ENCODE results near the gene CYP2A13. TPM values are rescaled to one million over a fixed set of nuclear protein-coding genes. Genes with fewer than 3 reads are reported as not detected.
"Not testable (repeated sequence)": the region's sequence is repeated elsewhere in the genome, so short reads cannot be mapped to it uniquely, and the experiment has no call there.

Gene CYP2A13
- polyA plus RNA-seq, 3 donors, result not detected

DNA sequence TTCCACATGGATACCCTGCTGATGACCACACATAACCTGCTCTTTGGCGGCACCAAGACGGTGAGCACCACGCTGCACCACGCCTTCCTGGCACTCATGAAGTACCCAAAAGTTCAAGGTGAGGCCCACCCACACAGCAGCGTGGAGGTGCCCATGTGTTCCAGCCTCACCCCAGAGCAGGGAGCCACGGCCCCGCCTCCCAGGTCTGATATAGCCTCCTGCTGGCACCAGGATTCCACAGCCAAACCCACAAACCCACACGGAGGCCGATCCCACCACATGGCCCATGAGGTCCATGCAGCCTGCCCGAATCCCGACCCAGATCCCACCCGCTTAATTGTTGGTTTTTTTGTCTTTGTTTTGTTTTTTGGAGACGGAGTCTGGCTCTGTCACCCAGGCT, 34.6 kb downstream of the CYP2A13 start:
- DNase-seq; H2AFZ ChIP-seq (ENCODE audit: insufficient read depth, low read depth, low read length, poor library complexity, severe bottlenecking); H3K9me3 ChIP-seq (replicated peaks in 1 of 2; ENCODE audit: control insufficient read depth in 1 of 2, insufficient read depth in 1 of 2, low read length in 2 of 2); H3K27me3 ChIP-seq (ENCODE audit: control insufficient read depth in 2 of 2, insufficient read depth in 2 of 2, low read length in 2 of 2); H3K4me3 Mint-ChIP-seq; H3K36me3 ChIP-seq (replicated peaks in 1 of 2; ENCODE audit: control insufficient read depth in 1 of 2, insufficient read depth in 2 of 2, low read length in 2 of 2); H4K20me1 ChIP-seq (ENCODE audit: insufficient read depth, low read length); H3K4me2 ChIP-seq (replicated peaks; ENCODE audit: extremely low read depth, low read length, poor library complexity, severe bottlenecking); H3K9ac ChIP-seq (ENCODE audit: insufficient read depth, low read length, poor library complexity, severe bottlenecking); H3K4me3 ChIP-seq (replicated peaks in 1 of 3; ENCODE audit: low read depth in 2 of 3, low read length in 3 of 3); H3K4me1 ChIP-seq (ENCODE audit: control insufficient read depth in 1 of 2, insufficient read depth in 2 of 2, low read length in 2 of 2); H3K79me2 ChIP-seq (ENCODE audit: insufficient read depth, low read length); intact Hi-C loops (cut with micrococcal nuclease); H3K27ac ChIP-seq (ENCODE audit: low read depth in 1 of 2, low read length in 2 of 2); H3K36me3 Mint-ChIP-seq; H3K9me3 Mint-ChIP-seq: not testable (repeated sequence)
- Mint-ChIP-seq H3K27ac (peak overlapping the region in 2 of 7 donors; percentile 22 to 85), H3K27me3 (ENCODE audit: low read depth in 3 of 3) (peaks cover 9 to 14% (median 11%) of the 10 kb centered on the region in 3 donors), H3K4me1 (peaks cover 16% of the 10 kb centered on the region)
- WGBS (ENCODE audit: insufficient coverage), result 93% methylated on average over 7 of the region's 13 CpGs

DNA sequence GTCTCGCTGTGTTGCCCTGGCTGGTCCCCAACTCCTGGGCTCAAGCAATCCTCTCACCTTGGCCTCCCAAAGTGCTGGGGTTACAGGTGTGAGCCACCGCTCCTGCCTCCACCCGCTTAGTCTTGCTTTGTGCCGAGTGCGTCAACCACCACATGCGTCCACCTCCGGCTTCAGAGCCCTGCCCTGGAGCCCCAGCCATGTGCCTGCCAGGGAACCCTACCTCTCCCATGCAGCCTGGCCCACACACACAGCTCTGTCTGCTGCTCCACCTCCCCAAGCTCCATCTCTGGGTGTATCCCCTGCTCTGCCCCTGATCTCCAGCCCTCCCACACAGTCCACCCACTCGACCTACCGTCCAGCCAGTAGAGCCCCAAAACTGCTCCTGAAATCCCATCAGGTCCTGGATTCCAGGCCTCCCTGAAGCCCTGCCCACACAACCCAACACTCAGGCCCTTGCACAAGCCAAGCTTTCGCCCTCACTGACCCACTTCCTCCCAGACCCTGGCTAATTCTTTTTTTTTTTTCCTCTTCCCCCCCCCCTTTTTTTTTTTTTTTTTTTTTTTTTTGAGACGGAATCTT, 35.6 kb downstream of the CYP2A13 start:
- peaks cover 6 to 8% of the 10 kb centered on the region in 2 donors for H3K4me1 ChIP-seq (ENCODE audit: control insufficient read depth in 1 of 2, insufficient read depth in 2 of 2, low read length in 2 of 2)
- H3K79me2 ChIP-seq (ENCODE audit: insufficient read depth, low read length), result no peaks in the 10 kb centered on the region
- WGBS (ENCODE audit: insufficient coverage), result 87% methylated on average over 7 of the region's 11 CpGs
- H3K27me3 ChIP-seq (ENCODE audit: control insufficient read depth in 2 of 2, insufficient read depth in 2 of 2, low read length in 2 of 2), result no peaks in the 10 kb centered on the region
- H3K4me2 ChIP-seq (replicated peaks; ENCODE audit: extremely low read depth, low read length, poor library complexity, severe bottlenecking), result no peak overlapping the region
- Mint-ChIP-seq H3K36me3 (no peaks in the 10 kb centered on the region), H3K27ac (peak overlapping the region in 2 of 7 donors; percentile 9 to 24), H3K9me3 (peaks cover 0 to 4% (median 2%) of the 10 kb centered on the region in 7 donors), H3K27me3 (ENCODE audit: low read depth in 3 of 3) (peaks cover 16 to 23% (median 21%) of the 10 kb centered on the region in 3 donors), H3K4me1 (peaks cover 24% of the 10 kb centered on the region), H3K4me3 (no peak overlapping the region)
- no peaks in the 10 kb centered on the region for H3K36me3 ChIP-seq (replicated peaks in 1 of 2; ENCODE audit: control insufficient read depth in 1 of 2, insufficient read depth in 2 of 2, low read length in 2 of 2)
- no peaks in the 10 kb centered on the region for H4K20me1 ChIP-seq (ENCODE audit: insufficient read depth, low read length)
- TF ChIP-seq, protein P1, sequence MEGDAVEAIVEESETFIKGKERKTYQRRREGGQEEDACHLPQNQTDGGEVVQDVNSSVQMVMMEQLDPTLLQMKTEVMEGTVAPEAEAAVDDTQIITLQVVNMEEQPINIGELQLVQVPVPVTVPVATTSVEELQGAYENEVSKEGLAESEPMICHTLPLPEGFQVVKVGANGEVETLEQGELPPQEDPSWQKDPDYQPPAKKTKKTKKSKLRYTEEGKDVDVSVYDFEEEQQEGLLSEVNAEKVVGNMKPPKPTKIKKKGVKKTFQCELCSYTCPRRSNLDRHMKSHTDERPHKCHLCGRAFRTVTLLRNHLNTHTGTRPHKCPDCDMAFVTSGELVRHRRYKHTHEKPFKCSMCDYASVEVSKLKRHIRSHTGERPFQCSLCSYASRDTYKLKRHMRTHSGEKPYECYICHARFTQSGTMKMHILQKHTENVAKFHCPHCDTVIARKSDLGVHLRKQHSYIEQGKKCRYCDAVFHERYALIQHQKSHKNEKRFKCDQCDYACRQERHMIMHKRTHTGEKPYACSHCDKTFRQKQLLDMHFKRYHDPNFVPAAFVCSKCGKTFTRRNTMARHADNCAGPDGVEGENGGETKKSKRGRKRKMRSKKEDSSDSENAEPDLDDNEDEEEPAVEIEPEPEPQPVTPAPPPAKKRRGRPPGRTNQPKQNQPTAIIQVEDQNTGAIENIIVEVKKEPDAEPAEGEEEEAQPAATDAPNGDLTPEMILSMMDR (IDR thresholded peaks at IDR 0.05), result no peak
- no peak overlapping the region for H3K9ac ChIP-seq (ENCODE audit: insufficient read depth, low read length, poor library complexity, severe bottlenecking)
- DNase-seq, result no peak
- H3K27ac ChIP-seq (ENCODE audit: low read depth in 1 of 2, low read length in 2 of 2), result no peak overlapping the region
- H3K4me3 ChIP-seq (replicated peaks in 1 of 3; ENCODE audit: low read depth in 2 of 3, low read length in 3 of 3), result no peak overlapping the region
- H2AFZ ChIP-seq (ENCODE audit: insufficient read depth, low read depth, low read length, poor library complexity, severe bottlenecking), result no peak overlapping the region
- intact Hi-C loops (cut with micrococcal nuclease), result no loop called here
- H3K9me3 ChIP-seq (replicated peaks in 1 of 2; ENCODE audit: control insufficient read depth in 1 of 2, insufficient read depth in 1 of 2, low read length in 2 of 2), result no peaks in the 10 kb centered on the region
